Measurements from ENCODE around the gene NEUROG2.

NEUROG2 gene

DNA sequence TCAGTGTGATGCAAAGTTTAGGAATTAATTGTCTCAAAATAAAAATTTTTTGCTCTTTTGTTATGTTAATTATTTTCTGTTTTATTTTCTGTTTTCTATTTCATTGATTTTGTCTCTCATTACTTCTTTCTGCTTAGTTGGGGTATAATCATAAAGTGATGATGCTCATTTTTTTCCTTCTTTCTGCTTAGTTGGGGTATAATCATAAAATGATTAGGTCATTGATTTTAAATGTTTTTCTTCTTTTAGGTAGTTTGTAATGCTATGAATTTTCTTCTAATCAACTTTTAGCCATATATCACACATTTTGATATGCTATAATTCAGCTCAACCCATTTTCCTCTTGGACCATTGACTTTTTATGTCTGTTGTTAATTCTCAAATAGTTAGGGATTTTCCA is 43.7 kb downstream of the NEUROG2 start:
- DNase-seq: no peak

All from midbrain (tissue), 1 donor.